ENCODE results near the gene SDK1. TPM values are rescaled to one million over a fixed set of nuclear protein-coding genes. Genes with fewer than 3 reads are reported as not detected.
A peak's percentile ranks its signal among the peaks of the same experiment; 100 is the strongest.

The SDK1 gene
- total RNA-seq, 1 donor = 0.36 TPM

GRCh38 chr7:4203626-4204512, 902.8 kb downstream of the SDK1 start:
- no peak for DNase-seq (ENCODE audit: insufficient read length, low spot score, missing footprints)
- H2AFZ ChIP-seq (ENCODE audit: low read length) = no peak overlapping the region
- no peaks in the 10 kb centered on the region for H3K9me3 ChIP-seq (ENCODE audit: low read depth, low read length)
- no peaks in the 10 kb centered on the region for H3K79me2 ChIP-seq (ENCODE audit: insufficient read depth, low read length)
- no peaks in the 10 kb centered on the region for H3K27me3 ChIP-seq (ENCODE audit: insufficient read depth, low read length)
- no peaks in the 10 kb centered on the region for H4K20me1 ChIP-seq (ENCODE audit: insufficient read depth, low read length)
- H3K4me3 ChIP-seq (ENCODE audit: insufficient read depth, low read length) = no peak overlapping the region
- no peak overlapping the region for H3K4me2 ChIP-seq (ENCODE audit: insufficient read depth, low read length)
- H3K4me1 ChIP-seq (ENCODE audit: insufficient read depth, low read length) = no peaks in the 10 kb centered on the region
- no peak for TF ChIP-seq CTCF (IDR thresholded peaks at IDR 0.05; ENCODE audit: extremely low read depth, low read depth, low read length)
- no peaks in the 10 kb centered on the region for H3K36me3 ChIP-seq (ENCODE audit: insufficient read depth, low read length)
- no peak overlapping the region for H3K27ac ChIP-seq (ENCODE audit: low read depth, low read length)

- Histone ChIP-seq H3K27me3 (ENCODE audit: insufficient read depth, low read length) (no peaks in the 10 kb centered on the region), H2AFZ (ENCODE audit: low read length) (no peak overlapping the region), H3K4me2 (ENCODE audit: insufficient read depth, low read length) (no peak overlapping the region), H3K79me2 (ENCODE audit: insufficient read depth, low read length) (no peaks in the 10 kb centered on the region), H3K4me3 (ENCODE audit: insufficient read depth, low read length) (no peak overlapping the region), H3K9me3 (ENCODE audit: low read depth, low read length) (no peaks in the 10 kb centered on the region), H4K20me1 (ENCODE audit: insufficient read depth, low read length) (no peaks in the 10 kb centered on the region), H3K4me1 (ENCODE audit: insufficient read depth, low read length) (no peaks in the 10 kb centered on the region), H3K36me3 (ENCODE audit: insufficient read depth, low read length) (no peaks in the 10 kb centered on the region), H3K27ac (ENCODE audit: low read depth, low read length) (no peak overlapping the region)
- no peak for TF ChIP-seq CTCF (IDR thresholded peaks at IDR 0.05; ENCODE audit: extremely low read depth, low read depth, low read length)
- DNase-seq (ENCODE audit: insufficient read length, low spot score, missing footprints) = no peak
These were observed 903.6 kb downstream of the SDK1 start for GRCh38 chr7:4204513-4205165.

GRCh38 chr7:4205828-4206227, 904.8 kb downstream of the SDK1 start:
- no peak overlapping the region for H3K4me3 ChIP-seq (ENCODE audit: insufficient read depth, low read length)

More at GRCh38 chr7:4205828-4206227, 904.8 kb downstream of the SDK1 start:
- Histone ChIP-seq H3K27me3 (ENCODE audit: insufficient read depth, low read length) (no peaks in the 10 kb centered on the region), H2AFZ (ENCODE audit: low read length) (no peak overlapping the region), H3K79me2 (ENCODE audit: insufficient read depth, low read length) (no peaks in the 10 kb centered on the region), H3K9me3 (ENCODE audit: low read depth, low read length) (no peaks in the 10 kb centered on the region), H4K20me1 (ENCODE audit: insufficient read depth, low read length) (no peaks in the 10 kb centered on the region), H3K36me3 (ENCODE audit: insufficient read depth, low read length) (no peaks in the 10 kb centered on the region), H3K4me1 (ENCODE audit: insufficient read depth, low read length) (no peaks in the 10 kb centered on the region), H3K4me2 (ENCODE audit: insufficient read depth, low read length) (no peak overlapping the region), H3K27ac (ENCODE audit: low read depth, low read length) (no peak overlapping the region)
- peak; percentile 46 for DNase-seq (ENCODE audit: insufficient read length, low spot score, missing footprints)
- no peak for TF ChIP-seq CTCF (IDR thresholded peaks at IDR 0.05; ENCODE audit: extremely low read depth, low read depth, low read length)

Measured in osteoblast (primary cell).